CD14-positive monocyte (primary cell): ENCODE data around the gene ITGB1BP1. TPM values are rescaled to one million over a fixed set of nuclear protein-coding genes. Genes with fewer than 3 reads are reported as not detected.

Source experiments
- DNase-seq, 3 donors: peaks; one replicate each; pipeline ENCODE4 v3.0.0-alpha.2; 2011 to 2022
- H2AFZ ChIP-seq: 2 replicates; pipeline ENCODE4 v1.6.0; 2012; ENCODE audit warnings: mild to moderate bottlenecking, low read depth, low read length, inconsistent platforms; ENCODE audit not compliant: insufficient read depth, poor library complexity, severe bottlenecking
- H3K27ac ChIP-seq, 2 donors: 1 replicate in 1 of 2; 2 replicates in 1 of 2; pipeline ENCODE4 v1.5.1; 2012 to 2013; ENCODE audit warnings: low read length in 2 of 2, control low read depth in 1 of 2, inconsistent platforms in 1 of 2, low read depth in 1 of 2, mild to moderate bottlenecking in 1 of 2
- H3K27me3 ChIP-seq, 2 donors: one replicate each; pipeline versions ENCODE4 v1.6.0 to v1.6.1; 2011 to 2013; ENCODE audit warnings: low read length in 2 of 2; ENCODE audit not compliant: control insufficient read depth in 2 of 2, insufficient read depth in 2 of 2
- H3K36me3 ChIP-seq, 2 donors: replicated peaks in 1 of 2; 1 replicate in 1 of 2; 2 replicates in 1 of 2; pipeline versions ENCODE4 v1.5.1 to v1.6.1; 2012 to 2013; ENCODE audit warnings: low read length in 2 of 2, control low read depth in 1 of 2, inconsistent platforms in 1 of 2, mild to moderate bottlenecking in 1 of 2; ENCODE audit not compliant: insufficient read depth in 2 of 2, control insufficient read depth in 1 of 2
- H3K4me1 ChIP-seq, 2 donors: 1 replicate in 1 of 2; 2 replicates in 1 of 2; pipeline versions ENCODE4 v1.5.1 to v1.6.1; 2012 to 2013; ENCODE audit warnings: low read length in 2 of 2, control low read depth in 1 of 2, inconsistent platforms in 1 of 2, mild to moderate bottlenecking in 1 of 2, moderate library complexity in 1 of 2; ENCODE audit not compliant: insufficient read depth in 2 of 2, control insufficient read depth in 1 of 2
- H3K4me2 ChIP-seq: replicated peaks from 2 replicates; pipeline ENCODE3; 2012; ENCODE audit warnings: low read length, moderate library complexity, mild to moderate bottlenecking; ENCODE audit not compliant: poor library complexity, severe bottlenecking; ENCODE audit errors: extremely low read depth
- H3K4me3 ChIP-seq, 3 experiments: fragments of 200-600 bp in 1 of 3; sonication (generic) in 1 of 3; replicated peaks in 1 of 3; 1 replicate in 2 of 3; 2 replicates in 1 of 3; pipeline ENCODE4 v1.5.1; 2011 to 2013; ENCODE audit warnings: low read length in 3 of 3, mild to moderate bottlenecking in 3 of 3, control low read depth in 2 of 3, low read depth in 2 of 3, inconsistent platforms in 1 of 3, moderate library complexity in 1 of 3
- H3K79me2 ChIP-seq: 2 replicates; pipeline ENCODE4 v1.6.0; 2012; ENCODE audit warnings: mild to moderate bottlenecking, control low read depth, inconsistent platforms, low read length, moderate library complexity; ENCODE audit not compliant: insufficient read depth
- H3K9ac ChIP-seq: 2 replicates; pipeline ENCODE4 v1.6.0; 2017; ENCODE audit warnings: low read length, mild to moderate bottlenecking; ENCODE audit not compliant: insufficient read depth, poor library complexity, severe bottlenecking
- H3K9me3 ChIP-seq, 2 donors: replicated peaks in 1 of 2; 1 replicate in 1 of 2; 2 replicates in 1 of 2; pipeline versions ENCODE4 v1.5.1 to v1.6.1; 2012 to 2013; ENCODE audit warnings: low read length in 2 of 2, control low read depth in 1 of 2; ENCODE audit not compliant: control insufficient read depth in 1 of 2, insufficient read depth in 1 of 2
- H4K20me1 ChIP-seq: 2 replicates; pipeline ENCODE4 v1.6.0; 2012; ENCODE audit warnings: mild to moderate bottlenecking, low read length, control low read depth, moderate library complexity; ENCODE audit not compliant: insufficient read depth
- H3K27ac Mint-ChIP-seq, 7 donors: one replicate each; pipeline ENCODE4 v1.8.0; 2020; ENCODE audit warnings: mild to moderate bottlenecking in 7 of 7, mixed read lengths in 7 of 7, moderate library complexity in 6 of 7, inconsistent platforms in 2 of 7
- H3K27me3 Mint-ChIP-seq, 3 donors: one replicate each; pipeline ENCODE4 v1.8.0; 2021 to 2022; ENCODE audit warnings: low read depth in 3 of 3, mild to moderate bottlenecking in 3 of 3, mixed read lengths in 3 of 3, moderate library complexity in 3 of 3, inconsistent platforms in 1 of 3
- H3K36me3 Mint-ChIP-seq, 2 donors: one replicate each; pipeline ENCODE4 v1.8.0; 2020; ENCODE audit warnings: mixed read lengths in 2 of 2, inconsistent platforms in 1 of 2, mild to moderate bottlenecking in 1 of 2
- H3K4me1 Mint-ChIP-seq: one replicate; pipeline ENCODE4 v1.8.0; 2020; ENCODE audit warnings: mild to moderate bottlenecking, mixed read lengths
- H3K4me3 Mint-ChIP-seq, 2 donors: one replicate each; pipeline ENCODE4 v1.8.0; 2020; ENCODE audit warnings: mild to moderate bottlenecking in 2 of 2, mixed read lengths in 2 of 2, moderate library complexity in 1 of 2
- H3K9me3 Mint-ChIP-seq, 7 donors: one replicate each; pipeline ENCODE4 v1.8.0; 2020 to 2022; ENCODE audit warnings: mixed read lengths in 7 of 7, mild to moderate bottlenecking in 6 of 7, moderate library complexity in 6 of 7, inconsistent platforms in 2 of 7
- CTCF ChIP-seq: fragments of 200-600 bp; IDR thresholded peaks from one replicate; pipeline ENCODE4 v1.8.0; 2022; ENCODE audit warnings: antibody characterized with exemption, mild to moderate bottlenecking
- WGBS: methylation state at CpG from one replicate; pipeline ENCODE4 v1.1.5; 2013; ENCODE audit warnings: missing lambda C conversion rate; ENCODE audit not compliant: insufficient coverage; 5-methylcytosine and 5-hydroxymethylcytosine counted together
- intact Hi-C, 2 donors: fragments of 100-400 bp; cut with micrococcal nuclease; formaldehyde crosslinking; loops; one replicate each; pipeline versions ENCODE4 v1.15.0 to v1.15.1; 2023
- polyA plus RNA-seq, 3 donors: library from polyadenylated mRNA; depleted of rRNA in 1 of 3; unstranded in 2 of 3; stranded (reverse) in 1 of 3; fragments of 300-500 nt in 2 of 3; fragments of >200 nt in 1 of 3; fragmentation: Illumina TruSeq in 2 of 3; gene quantifications; 1 replicate in 2 of 3; 2 replicates in 1 of 3; pipeline ENCODE4 v1.2.3, GENCODE V29; 2012 to 2021

Gene ITGB1BP1
- polyA plus RNA-seq, 3 donors = 38.5 to 125 (median 116) TPM

GRCh38 chr2:9407363-9407811 lies 15.9 kb downstream of the ITGB1BP1 start:
- over 99% methylated on average over 8 of the region's 8 CpGs for WGBS
- Histone ChIP-seq H4K20me1 (no peaks in the 10 kb centered on the region), H3K79me2 (no peaks in the 10 kb centered on the region), H2AFZ (no peak overlapping the region), H3K27ac (no peak overlapping the region), H3K4me3 (no peak overlapping the region), H3K4me2 (no peak overlapping the region), H3K4me1 (no peaks in the 10 kb centered on the region), H3K9me3 (no peaks in the 10 kb centered on the region), H3K9ac (no peak overlapping the region), H3K27me3 (no peaks in the 10 kb centered on the region), H3K36me3 (peaks cover 47 to 84% of the 10 kb centered on the region in 2 donors)
- intact Hi-C loops = no loop called here
- Mint-ChIP-seq H3K4me3 (no peak overlapping the region), H3K4me1 (no peaks in the 10 kb centered on the region), H3K9me3 (no peaks in the 10 kb centered on the region), H3K27me3 (peaks cover 0 to 2% (median 0%) of the 10 kb centered on the region in 3 donors), H3K36me3 (peaks cover 48 to 65% of the 10 kb centered on the region in 2 donors), H3K27ac (no peak overlapping the region)
- DNase-seq = no peak
- TF ChIP-seq CTCF = no peak

GRCh38 chr2:9406529-9407362 lies 16.6 kb downstream of the ITGB1BP1 start:
- 95% methylated on average over 12 of the region's 13 CpGs for WGBS
- no peak overlapping the region for H3K4me2 ChIP-seq
- H3K27me3 Mint-ChIP-seq = peaks cover 0 to 2% (median 0%) of the 10 kb centered on the region in 3 donors
- no peaks in the 10 kb centered on the region for H3K9me3 ChIP-seq
- H3K4me1 Mint-ChIP-seq = no peaks in the 10 kb centered on the region
- H2AFZ ChIP-seq = no peak overlapping the region
- H3K4me3 Mint-ChIP-seq = no peak overlapping the region
- intact Hi-C loops = no loop called here
- no peaks in the 10 kb centered on the region for H3K79me2 ChIP-seq
- no peaks in the 10 kb centered on the region for H3K4me1 ChIP-seq
- DNase-seq = no peak
- peaks cover 42 to 59% of the 10 kb centered on the region in 2 donors for H3K36me3 Mint-ChIP-seq
- no peaks in the 10 kb centered on the region for H3K9me3 Mint-ChIP-seq
- H3K27ac Mint-ChIP-seq = peak overlapping the region in 2 of 7 donors; percentile 15 to 64
- H3K9ac ChIP-seq = no peak overlapping the region
- H3K27ac ChIP-seq = no peak overlapping the region
- H3K27me3 ChIP-seq = no peaks in the 10 kb centered on the region
- H3K4me3 ChIP-seq = no peak overlapping the region
- no peak for TF ChIP-seq CTCF
- no peaks in the 10 kb centered on the region for H4K20me1 ChIP-seq
- H3K36me3 ChIP-seq = peaks cover 42 to 78% of the 10 kb centered on the region in 2 donors
